Measurements from ENCODE around the gene RAD52. TPM values are rescaled to one million over a fixed set of nuclear protein-coding genes. Genes with fewer than 3 reads are reported as not detected.

RAD52 gene
- total and polyA plus RNA-seq, 11 donors: 4.1 to 9.7 (median 6.2) TPM

DNA sequence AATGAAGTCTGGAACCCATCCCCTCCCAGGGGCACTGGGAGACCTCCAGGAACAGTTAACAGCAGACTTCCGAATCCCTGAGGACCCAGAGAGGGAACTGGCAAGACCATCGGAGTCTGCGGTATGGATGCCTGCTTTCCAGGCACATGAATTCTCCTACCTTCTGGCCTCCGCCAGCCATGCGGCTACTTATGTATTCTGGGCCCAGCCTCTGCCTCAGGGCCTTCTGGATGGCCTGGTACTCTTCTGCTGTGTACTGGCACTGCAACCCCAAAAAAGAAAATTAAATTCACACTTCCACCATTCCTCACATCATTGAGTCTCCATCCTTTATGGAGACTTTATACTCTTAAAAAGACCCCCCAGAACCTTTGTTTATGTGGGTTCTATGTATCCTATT lies 18.4 kb downstream of the RAD52 start:
- intact Hi-C loops (cut with DNase I): no loop called here
- DNase-seq (no peak), ATAC-seq (no peak)
- peaks cover 0 to 2% (median 0%) of the 10 kb centered on the region in 12 donors for H3K4me1 ChIP-seq
- 93 to 98% (median 95%) methylated on average over 5 of the region's 5 CpGs for WGBS, 4 donors
- no peak overlapping the region for H3K27ac ChIP-seq
- H3K9me3 ChIP-seq: no peaks in the 10 kb centered on the region
- peaks cover 0 to 71% (median 63%) of the 10 kb centered on the region in 9 donors for H3K36me3 ChIP-seq
- TF ChIP-seq, protein P1, sequence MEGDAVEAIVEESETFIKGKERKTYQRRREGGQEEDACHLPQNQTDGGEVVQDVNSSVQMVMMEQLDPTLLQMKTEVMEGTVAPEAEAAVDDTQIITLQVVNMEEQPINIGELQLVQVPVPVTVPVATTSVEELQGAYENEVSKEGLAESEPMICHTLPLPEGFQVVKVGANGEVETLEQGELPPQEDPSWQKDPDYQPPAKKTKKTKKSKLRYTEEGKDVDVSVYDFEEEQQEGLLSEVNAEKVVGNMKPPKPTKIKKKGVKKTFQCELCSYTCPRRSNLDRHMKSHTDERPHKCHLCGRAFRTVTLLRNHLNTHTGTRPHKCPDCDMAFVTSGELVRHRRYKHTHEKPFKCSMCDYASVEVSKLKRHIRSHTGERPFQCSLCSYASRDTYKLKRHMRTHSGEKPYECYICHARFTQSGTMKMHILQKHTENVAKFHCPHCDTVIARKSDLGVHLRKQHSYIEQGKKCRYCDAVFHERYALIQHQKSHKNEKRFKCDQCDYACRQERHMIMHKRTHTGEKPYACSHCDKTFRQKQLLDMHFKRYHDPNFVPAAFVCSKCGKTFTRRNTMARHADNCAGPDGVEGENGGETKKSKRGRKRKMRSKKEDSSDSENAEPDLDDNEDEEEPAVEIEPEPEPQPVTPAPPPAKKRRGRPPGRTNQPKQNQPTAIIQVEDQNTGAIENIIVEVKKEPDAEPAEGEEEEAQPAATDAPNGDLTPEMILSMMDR (IDR thresholded peaks at IDR 0.05): no peak
- no peak for TF ChIP-seq POLR2A (IDR thresholded peaks at IDR 0.05)
- no peak overlapping the region for H3K4me3 ChIP-seq
- H3K27me3 ChIP-seq: no peaks in the 10 kb centered on the region

DNA sequence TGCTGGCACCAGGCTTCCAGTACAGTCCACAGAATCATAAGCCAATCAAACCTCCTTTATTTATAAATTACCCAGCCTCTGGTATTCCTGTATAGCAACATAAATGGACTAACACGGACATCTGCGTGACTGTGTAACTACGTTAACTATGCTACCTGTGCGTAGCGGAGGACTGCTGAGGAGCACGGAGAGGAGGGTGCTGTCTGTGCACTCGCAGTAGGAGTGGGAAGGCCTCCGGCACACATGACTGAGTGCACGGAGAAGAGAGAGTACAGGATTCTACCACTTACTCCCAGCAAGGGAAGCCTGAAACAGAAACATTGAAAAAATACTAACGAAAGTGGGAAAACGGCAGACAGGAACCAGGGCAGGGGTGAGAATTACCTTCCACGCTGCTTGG lies 22.9 kb downstream of the RAD52 start:
- H3K27ac ChIP-seq: no peak overlapping the region
- no peaks in the 10 kb centered on the region for H3K9me3 ChIP-seq
- H3K4me1 ChIP-seq: peaks cover 0 to 2% (median 0%) of the 10 kb centered on the region in 12 donors
- DNase-seq: no peak
- no peak for ATAC-seq
- no peak overlapping the region for H3K4me3 ChIP-seq
- peaks cover 0 to 99% (median 93%) of the 10 kb centered on the region in 9 donors for H3K36me3 ChIP-seq
- intact Hi-C loops (cut with DNase I): loop anchor here in 2 of 10 donors (5.0 to 10.0 kb wide), 2 partner anchors 44 to 362 kb away; no protein-coding TSS in a partner anchor
- no peaks in the 10 kb centered on the region for H3K27me3 ChIP-seq
- WGBS, 4 donors: 87 to 89% (median 88%) methylated on average over 12 of the region's 12 CpGs
- TF ChIP-seq POLR2A (IDR thresholded peaks at IDR 0.05): no peak
- TF ChIP-seq, protein P1 (IDR thresholded peaks at IDR 0.05): no peak

DNA sequence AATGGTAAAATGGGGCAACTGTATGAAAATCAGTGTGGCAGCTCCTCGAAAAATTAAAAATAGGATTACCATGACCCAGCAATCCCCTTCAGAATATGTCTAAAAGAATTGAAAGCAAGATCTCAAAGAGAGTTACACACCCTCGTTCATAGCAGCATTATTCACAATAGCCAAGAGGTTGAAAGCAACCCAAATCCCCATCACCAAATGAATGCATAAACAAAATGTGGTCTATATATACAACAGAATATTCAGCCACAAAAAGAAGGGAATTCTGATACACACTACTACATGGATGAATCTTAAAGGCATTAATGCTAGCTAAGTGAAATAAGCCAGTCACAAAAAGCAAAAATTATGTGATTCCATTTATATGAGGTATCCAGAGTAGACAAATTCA lies 27.2 kb downstream of the RAD52 start:
- WGBS, 4 donors: 83 to 88% (median 86%) methylated on average over 2 of the region's 2 CpGs
- H3K36me3 ChIP-seq: peaks cover 0 to 95% (median 76%) of the 10 kb centered on the region in 9 donors
- TF ChIP-seq, protein P1 (IDR thresholded peaks at IDR 0.05): no peak
- TF ChIP-seq POLR2A (IDR thresholded peaks at IDR 0.05): no peak
- DNase-seq (no peak), ATAC-seq (no peak)
- no peak overlapping the region for H3K4me3 ChIP-seq
- no peaks in the 10 kb centered on the region for H3K4me1 ChIP-seq
- no peak overlapping the region for H3K27ac ChIP-seq
- no peaks in the 10 kb centered on the region for H3K9me3 ChIP-seq
- H3K27me3 ChIP-seq: no peaks in the 10 kb centered on the region
- intact Hi-C loops (cut with DNase I): loop anchor here in 1 of 10 donors (10.0 kb wide), 1 partner anchor 357 kb away; no protein-coding TSS in a partner anchor

DNA sequence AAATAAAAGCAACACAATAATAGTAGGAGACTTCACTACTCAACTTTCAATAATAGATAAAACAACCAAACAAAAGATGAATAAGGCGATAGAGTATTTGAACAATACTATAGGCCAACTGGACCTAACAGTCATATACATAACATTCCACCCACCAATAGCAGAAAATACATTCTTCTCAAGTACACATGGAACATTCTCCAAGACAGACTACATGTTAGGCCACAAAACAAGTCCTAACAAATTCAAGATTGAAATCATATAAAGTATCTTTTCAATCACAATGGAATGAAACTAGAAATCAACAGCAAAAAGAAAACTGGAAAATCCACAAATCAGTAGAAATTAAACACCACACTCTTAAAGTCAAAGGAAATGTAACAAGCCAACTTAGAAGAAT lies 28.8 kb downstream of the RAD52 start:
- Histone ChIP-seq H3K36me3 (peaks cover 0 to 95% (median 76%) of the 10 kb centered on the region in 9 donors), H3K27me3 (no peaks in the 10 kb centered on the region), H3K4me3 (no peak overlapping the region), H3K4me1 (peaks cover 0 to 4% (median 0%) of the 10 kb centered on the region in 12 donors), H3K27ac (no peak overlapping the region), H3K9me3 (no peaks in the 10 kb centered on the region)
- 93 to 98% (median 96%) methylated on average over 1 of the region's 1 CpG for WGBS, 4 donors
- DNase-seq (no peak), ATAC-seq (no peak)
- no peak for TF ChIP-seq POLR2A (IDR thresholded peaks at IDR 0.05)
- TF ChIP-seq, protein P1 (IDR thresholded peaks at IDR 0.05): no peak
- intact Hi-C loops (cut with DNase I): loop anchor here in 1 of 10 donors (10.0 kb wide), 1 partner anchor 356 kb away; no protein-coding TSS in a partner anchor
